Measurements from ENCODE around the gene TBC1D23.
"Not testable (repeated sequence)": the region's sequence is repeated elsewhere in the genome, so short reads cannot be mapped to it uniquely, and the experiment has no call there.

TBC1D23 gene

DNA sequence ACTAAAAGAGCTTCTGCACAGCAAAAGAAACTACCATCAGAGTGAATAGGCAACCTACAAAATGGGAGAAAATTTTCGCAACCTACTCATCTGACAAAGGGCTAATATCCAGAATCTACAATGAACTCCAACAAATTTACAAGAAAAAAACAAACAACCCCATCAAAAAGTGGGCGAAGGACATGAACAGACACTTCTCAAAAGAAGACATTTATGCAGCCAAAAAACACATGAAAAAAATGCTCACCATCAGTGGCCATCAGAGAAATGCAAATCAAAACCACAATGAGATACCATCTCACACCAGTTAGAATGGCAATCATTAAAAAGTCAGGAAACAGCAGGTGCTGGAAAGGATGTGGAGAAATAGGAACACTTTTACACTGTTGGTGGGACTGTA is 91.0 kb downstream of the TBC1D23 start:
- not testable (repeated sequence) for DNase-seq

- no peak for DNase-seq
Observed at GRCh38 chr3:100352296-100353231, 91.8 kb downstream of the TBC1D23 start.

DNA sequence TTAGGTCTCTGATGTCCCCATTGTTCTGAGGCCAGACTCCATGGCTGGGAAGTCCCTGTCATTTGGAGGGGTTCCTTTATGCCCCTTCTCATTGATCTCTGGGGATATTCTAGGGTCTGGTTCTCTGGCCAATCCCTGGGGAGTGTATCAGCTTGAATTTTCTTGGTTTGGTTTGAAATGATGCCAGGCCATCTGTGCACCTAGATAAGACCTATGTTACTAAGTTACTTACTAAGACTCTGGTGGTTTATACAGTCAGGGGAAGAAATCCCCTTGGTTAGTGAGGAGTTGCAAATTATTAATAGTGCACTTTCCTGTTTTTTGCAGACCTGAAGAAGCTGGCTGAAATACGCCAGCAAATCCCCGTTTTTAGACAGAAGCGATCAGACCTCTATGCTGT is 94.1 kb downstream of the TBC1D23 start:
- no peak for DNase-seq

DNA sequence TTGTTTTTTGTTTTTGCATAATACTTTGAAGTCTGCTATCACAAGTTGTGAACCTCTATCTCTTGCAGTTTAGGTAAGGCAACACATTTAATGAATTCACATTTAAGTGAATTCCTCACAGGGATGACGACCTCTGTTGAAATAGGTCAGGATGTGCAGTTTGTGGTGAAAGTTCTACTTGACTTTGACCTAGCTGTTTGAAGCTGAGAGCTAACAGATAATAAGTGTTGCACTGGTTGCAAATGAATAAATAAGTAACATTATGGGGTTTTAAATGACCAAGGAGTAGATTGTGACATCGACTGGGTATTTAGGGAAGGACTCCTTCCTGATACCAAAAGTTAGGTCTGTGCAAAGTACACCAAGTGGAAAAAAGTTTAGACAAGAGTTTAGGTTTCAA is 97.6 kb downstream of the TBC1D23 start:
- DNase-seq: no peak

DNA sequence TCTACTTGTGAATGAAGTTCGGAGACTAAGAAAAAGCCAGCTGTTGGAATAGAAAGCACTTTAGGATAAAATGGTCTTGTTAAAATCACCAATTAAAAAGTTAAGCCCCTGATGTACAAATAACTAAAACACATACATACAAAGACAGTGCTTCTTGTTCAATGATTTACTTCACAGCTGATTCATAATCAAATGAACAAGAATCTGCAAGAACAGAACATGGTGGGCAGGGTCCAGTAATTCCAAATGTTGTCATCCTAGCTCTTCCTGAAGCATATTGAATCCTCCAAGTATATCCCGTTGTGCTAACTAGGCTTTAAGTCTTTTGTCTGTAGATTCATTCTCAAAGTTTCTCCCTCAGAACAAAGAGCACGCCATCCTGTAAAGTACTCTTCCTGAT is 98.2 kb downstream of the TBC1D23 start:
- no peak for DNase-seq

DNA sequence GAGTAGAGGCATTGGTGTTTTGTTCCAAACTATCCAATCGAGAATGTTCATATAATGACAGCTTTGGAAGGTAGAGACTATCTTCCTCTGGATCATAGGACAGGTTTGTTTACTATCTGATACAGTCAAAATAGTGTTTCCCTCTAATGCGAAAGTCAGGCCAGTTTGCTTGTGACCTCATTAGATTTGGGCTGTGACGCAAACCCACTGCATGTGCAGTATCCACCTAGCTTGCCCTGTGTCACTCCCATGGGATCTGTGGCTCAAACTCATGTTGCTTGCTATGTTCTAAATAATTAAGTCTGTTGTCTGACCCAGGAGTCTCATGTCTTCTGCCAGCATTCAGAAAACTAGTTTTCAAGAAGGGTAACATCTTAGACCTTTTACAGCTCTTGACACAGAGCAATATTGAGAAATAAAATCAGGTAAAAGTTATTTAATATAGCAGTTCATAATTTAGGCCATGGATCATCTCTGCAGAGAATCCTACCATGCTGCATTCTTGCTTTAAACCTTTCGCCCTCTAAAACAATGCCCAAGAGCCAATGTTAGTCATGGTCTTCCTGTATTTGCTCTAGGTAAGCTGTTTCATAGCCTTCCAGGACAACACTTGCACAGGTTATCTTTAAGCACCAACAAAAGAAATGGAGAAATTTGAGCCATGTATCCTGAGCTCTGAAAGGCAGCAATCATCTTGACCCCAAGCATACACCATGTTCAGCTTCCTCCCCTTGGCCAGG is 100.1 kb downstream of the TBC1D23 start:
- no peak for DNase-seq

- no peak for DNase-seq
Observed at GRCh38 chr3:100361897-100362296, 101.1 kb downstream of the TBC1D23 start.

DNA sequence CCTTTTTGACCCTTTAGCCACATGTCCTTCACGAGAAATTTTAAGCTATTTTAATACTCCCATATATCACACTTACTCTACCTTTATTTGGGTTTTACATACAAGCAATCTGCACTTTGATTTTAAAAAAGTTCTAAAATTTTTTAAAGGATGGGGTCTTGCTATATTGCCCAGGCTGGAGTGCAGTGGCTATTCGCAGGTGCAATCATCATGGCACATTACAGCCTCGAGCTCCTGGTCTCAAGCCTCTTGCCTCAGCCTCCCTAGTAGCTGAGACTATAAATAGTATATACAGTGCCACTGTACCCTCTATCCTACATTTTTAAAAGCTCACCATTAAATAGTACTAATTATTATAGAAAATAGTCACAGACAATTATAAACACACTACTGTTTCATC is 103.6 kb downstream of the TBC1D23 start:
- DNase-seq: no peak

DNA sequence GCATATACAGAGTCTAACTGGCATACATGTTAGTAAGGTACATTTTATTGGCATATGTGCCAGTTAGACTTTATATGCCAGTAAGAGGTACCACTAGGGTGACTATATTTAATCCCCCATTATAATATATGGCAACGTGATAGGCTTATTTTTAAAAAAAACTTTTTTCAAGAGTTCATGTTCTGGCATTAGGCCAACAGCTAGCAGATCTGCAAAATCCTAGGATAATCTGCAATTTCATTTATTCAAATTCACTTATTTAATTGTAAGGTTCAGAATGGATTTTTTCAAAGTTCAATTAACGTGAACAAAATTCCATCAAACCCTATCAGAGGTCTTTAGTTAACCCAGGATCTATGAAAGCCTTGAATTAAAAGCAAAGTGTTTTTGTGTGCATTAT is 105.6 kb downstream of the TBC1D23 start:
- no peak for DNase-seq

DNA sequence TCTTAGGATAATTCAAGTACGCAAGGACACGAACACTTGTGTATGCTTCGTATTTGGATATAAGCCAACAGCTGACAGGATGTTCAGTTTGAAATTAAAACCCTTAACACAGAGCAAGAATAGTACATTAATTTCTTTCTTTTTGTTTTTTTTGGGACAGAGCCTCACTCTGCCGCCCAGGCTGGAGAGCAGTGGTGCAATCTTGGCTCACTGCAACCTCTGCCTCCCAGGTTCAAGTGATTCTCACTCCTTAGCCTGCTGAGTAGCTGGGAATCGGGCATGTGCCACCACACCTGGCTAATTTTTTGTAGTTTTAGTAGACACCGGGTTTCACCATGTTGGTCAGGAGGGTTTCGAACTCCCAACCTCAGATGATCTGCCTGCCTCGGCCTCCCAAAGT is 107.6 kb downstream of the TBC1D23 start:
- DNase-seq: no peak

DNA sequence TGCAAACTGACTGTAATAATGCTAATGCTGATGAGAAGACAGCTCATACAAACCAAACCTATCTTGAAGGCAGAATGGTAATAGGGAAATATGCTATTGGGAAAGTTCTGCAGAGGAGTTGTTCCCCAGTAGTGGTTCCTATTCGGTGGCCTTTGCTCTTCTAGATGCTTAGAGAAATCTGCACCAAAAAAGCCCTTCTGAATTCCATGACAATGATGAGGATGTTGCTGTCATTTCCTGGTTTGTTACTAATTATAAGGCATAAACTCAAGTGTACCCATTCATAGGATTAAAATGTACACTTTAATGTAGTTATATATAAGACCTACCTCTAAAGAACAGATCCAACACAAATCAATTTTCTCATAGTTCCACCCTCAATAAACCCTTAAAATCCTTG is 110.0 kb downstream of the TBC1D23 start:
- no peak for DNase-seq

DNA sequence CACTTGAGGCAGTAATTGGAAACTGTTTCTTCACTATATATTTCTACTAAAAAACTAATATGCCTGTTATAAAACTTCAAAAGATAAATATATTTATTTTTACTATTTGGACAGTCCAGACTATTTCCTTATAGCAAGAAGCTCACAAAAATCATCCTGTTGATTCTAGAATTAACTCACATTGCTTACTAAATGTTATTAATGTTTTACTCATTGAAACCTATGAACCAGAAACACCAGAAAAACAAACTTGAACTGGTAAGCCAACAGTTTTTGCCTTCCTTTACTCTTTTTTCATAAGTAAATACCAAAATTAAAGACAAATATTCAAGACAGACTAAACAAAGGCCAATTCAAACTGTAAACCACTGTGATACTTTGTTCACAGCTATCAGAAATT is 113.7 kb downstream of the TBC1D23 start:
- DNase-seq: no peak
